HepG2 (cell line): ENCODE measurements around the gene PFN1. TPM values are rescaled to one million over a fixed set of nuclear protein-coding genes. Genes with fewer than 3 reads are reported as not detected.

ENCODE experiments used
- ARHGAP35 ChIP-seq: sonication (generic); formaldehyde crosslinking; IDR thresholded peaks from 2 replicates; pipeline ENCODE4 v1.9.0; 2022; ENCODE audit warnings: mild to moderate bottlenecking, inconsistent platforms, moderate library complexity, missing genetic modification reagents, borderline replicate concordance
- ARID3A ChIP-seq: IDR thresholded peaks from 2 replicates; pipeline ENCODE4 v1.6.1; 2012; ENCODE audit warnings: low read depth, low read length, improper control_type of control experiment
- HOXA5 ChIP-seq: sonication (generic); formaldehyde crosslinking; IDR thresholded peaks from 2 replicates; pipeline ENCODE4 v1.4.0; 2020; ENCODE audit warnings: missing genetic modification reagents
- ISX ChIP-seq: sonication (generic); formaldehyde crosslinking; conservative IDR thresholded peaks from 2 replicates; pipeline ENCODE4 v1.5.0; 2020; ENCODE audit warnings: missing genetic modification reagents
- KIAA2018 ChIP-seq: sonication (generic); formaldehyde crosslinking; IDR thresholded peaks from 2 replicates; pipeline ENCODE4 v1.5.0; 2020; ENCODE audit warnings: mild to moderate bottlenecking, missing genetic modification reagents, borderline replicate concordance
- KLF13 ChIP-seq: sonication (generic); formaldehyde crosslinking; IDR thresholded peaks from 2 replicates; pipeline ENCODE4 v1.4.0; 2020; ENCODE audit warnings: mild to moderate bottlenecking, missing genetic modification reagents
- PLSCR1 ChIP-seq: sonication (generic); formaldehyde crosslinking; IDR thresholded peaks from 2 replicates; pipeline ENCODE4 v1.5.0; 2020; ENCODE audit warnings: missing genetic modification reagents, mild to moderate bottlenecking, borderline replicate concordance
- RAD51 ChIP-seq: fragments of 450-650 bp; IDR thresholded peaks from 2 replicates; pipeline ENCODE4 v1.6.1; 2016; ENCODE audit warnings: borderline replicate concordance
- RFX3 ChIP-seq: IDR thresholded peaks from 2 replicates; pipeline ENCODE4 v1.6.1; 2016; ENCODE audit warnings: missing biosample characterization, missing genetic modification reagents
- SAP130 ChIP-seq: IDR thresholded peaks from 2 replicates; pipeline ENCODE4 v1.6.1; 2016; ENCODE audit warnings: low read depth
- SIN3B ChIP-seq: fragments of 150-350 bp; IDR thresholded peaks from 2 replicates; pipeline ENCODE4 v1.6.1; 2014; ENCODE audit warnings: low read length
- SNRNP70 ChIP-seq: fragments of 200-400 bp; formaldehyde crosslinking; IDR thresholded peaks from 2 replicates; pipeline ENCODE4 v1.6.1; 2017; ENCODE audit warnings: mild to moderate bottlenecking, low read depth, low read length, moderate library complexity
- SRSF9 ChIP-seq: fragments of 200-400 bp; formaldehyde crosslinking; IDR thresholded peaks from 2 replicates; pipeline ENCODE4 v1.6.1; 2018; ENCODE audit warnings: borderline replicate concordance, mild to moderate bottlenecking, low read depth, low read length; ENCODE audit not compliant: insufficient read depth, poor library complexity, severe bottlenecking
- TAF15 ChIP-seq: fragments of 200-400 bp; formaldehyde crosslinking; IDR thresholded peaks from one replicate; pipeline ENCODE4 v1.6.1; 2018; ENCODE audit warnings: mild to moderate bottlenecking, low read depth, low read length; ENCODE audit not compliant: poor library complexity, severe bottlenecking
- THYN1 ChIP-seq: sonication (generic); formaldehyde crosslinking; IDR thresholded peaks from 2 replicates; pipeline ENCODE4 v1.8.1; 2023; ENCODE audit warnings: low read depth, mild to moderate bottlenecking, moderate library complexity, missing genetic modification reagents, borderline replicate concordance
- TP53 ChIP-seq: sonication (generic); formaldehyde crosslinking; conservative IDR thresholded peaks from 2 replicates; pipeline ENCODE4 v1.4.0; 2020; ENCODE audit warnings: missing genetic modification reagents
- ZIK1 ChIP-seq: sonication (generic); formaldehyde crosslinking; IDR thresholded peaks from 2 replicates; pipeline ENCODE4 v1.5.0; 2020; ENCODE audit warnings: mild to moderate bottlenecking, low read depth, missing genetic modification reagents, borderline replicate concordance
- ZNF230 ChIP-seq: sonication (generic); formaldehyde crosslinking; IDR thresholded peaks from 2 replicates; pipeline ENCODE4 v1.4.0; 2020; ENCODE audit warnings: mild to moderate bottlenecking, missing genetic modification reagents
- ZNF331 ChIP-seq: sonication (generic); formaldehyde crosslinking; IDR thresholded peaks from 2 replicates; pipeline ENCODE4 v1.4.0; 2020; ENCODE audit warnings: missing genetic modification reagents
- polyA plus RNA-seq, 8 experiments: library from polyadenylated mRNA; depleted of rRNA in 3 of 8; stranded (reverse) in 7 of 8; unstranded in 1 of 8; fragments of >200 nt; fragmentation: Illumina TruSeq in 4 of 8; extraction: Trizol in 4 of 8; gene quantifications; 2 replicates each; pipeline versions ENCODE4 v1.2.1 to v1.2.3, GENCODE V29; 2011 to 2016; ENCODE audit warnings: low read depth in 4 of 8, missing spikeins in 1 of 8, mixed read lengths in 1 of 8; ENCODE audit not compliant: insufficient read depth in 1 of 8
- total RNA-seq, 5 experiments: library from RNA; depleted of rRNA; stranded (reverse); fragments of >200 nt; fragmentation: Illumina TruSeq; extraction: Trizol; gene quantifications; 2 replicates each; pipeline ENCODE4 v1.2.3, GENCODE V29; 2016; ENCODE audit warnings: low read depth in 1 of 5

PFN1 gene
- total and polyA plus RNA-seq, 2 of the 13 experiments (the other 11 are each of a cell fraction or from before 2014, with no cell fraction given): 494 to 613 TPM

- TF ChIP-seq ARID3A (no peak), ISX (CRISPR knock-in tag) (0 out of 2 replicates have a peak, but pooled peaks have one; percentile 9), TAF15 (peak; percentile 62), ZNF230 (no peak), ZNF331 (CRISPR knock-in tag) (0 out of 2 replicates have a peak, but pooled peaks have one; percentile 67), ZIK1 (CRISPR knock-in tag) (0 out of 2 replicates have a peak, but pooled peaks have one; percentile 50), RAD51 (no peak), SNRNP70 (no peak), ARHGAP35 (CRISPR knock-in tag) (no peak; the same call in 1 of the 2 replicates), THYN1 (CRISPR knock-in tag) (no peak), KLF13 (CRISPR knock-in tag) (no peak), PLSCR1 (CRISPR knock-in tag) (no peak), SIN3B (no peak), KIAA2018 (no peak), HOXA5 (CRISPR knock-in tag) (peak; percentile 77), SAP130 (CRISPR knock-in tag) (peak; percentile 81), RFX3 (CRISPR knock-in tag) (no peak), SRSF9 (no peak), TP53 (CRISPR knock-in tag) (no peak)
Observed at GRCh38 chr17:4986951-4987766, 38.8 kb upstream of the PFN1 start, which contains the start of gene CAMTA2 (continued).
